PFSK-1 (cell line): ENCODE data around the gene ZNF717.

Experiments
- FOXP2 ChIP-seq: optimal IDR thresholded peaks from 2 replicates; pipeline ENCODE3; 2011; ENCODE audit warnings: borderline replicate concordance, control low read depth, inconsistent platforms; ENCODE audit not compliant: insufficient read depth; ENCODE audit errors: extremely low read length, extremely low read depth
- POLR2AphosphoS5 ChIP-seq: IDR thresholded peaks from 2 replicates; pipeline ENCODE4 v1.6.1; 2012; ENCODE audit warnings: low read depth, mild to moderate bottlenecking, control low read depth, low read length, moderate library complexity
- SIN3A ChIP-seq: IDR thresholded peaks from 2 replicates; pipeline ENCODE4 v1.6.1; 2012; ENCODE audit warnings: mild to moderate bottlenecking, low read length, moderate library complexity, borderline replicate concordance; ENCODE audit not compliant: insufficient read depth
- TAF1 ChIP-seq: IDR thresholded peaks from 2 replicates; pipeline ENCODE4 v1.6.1; 2012; ENCODE audit warnings: low read length, control low read depth, borderline replicate concordance; ENCODE audit not compliant: insufficient read depth
- TF ChIP-seq, protein P1 (sequence below), 2 experiments: IDR thresholded peaks; 2 replicates each; pipeline versions ENCODE4 v1.6.1 to v1.8.0; 2011 to 2012; ENCODE audit warnings: low read depth in 2 of 2, low read length in 2 of 2, control low read depth in 1 of 2, inconsistent platforms in 1 of 2, mild to moderate bottlenecking in 1 of 2, moderate library complexity in 1 of 2; ENCODE audit not compliant: insufficient read depth in 1 of 2

DNA sequence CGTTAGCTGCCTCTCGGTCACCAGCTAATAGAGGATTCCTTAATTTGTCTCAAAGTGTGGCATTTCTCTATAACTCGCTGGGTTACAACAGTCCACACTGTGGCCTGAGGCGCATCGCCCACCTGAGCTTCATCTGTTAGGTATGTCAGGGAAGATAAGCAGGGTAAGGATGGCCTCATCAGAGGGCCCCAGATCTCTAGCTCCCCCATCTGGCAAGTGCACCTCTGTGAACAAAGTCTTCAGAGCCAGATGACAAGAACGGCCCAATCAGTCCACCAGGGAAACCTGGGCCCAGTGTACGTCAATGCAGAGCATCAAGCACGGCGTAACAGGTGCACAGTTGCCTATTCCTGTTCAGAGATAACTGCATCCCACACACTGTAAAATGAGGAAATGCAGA, 98.0 kb downstream of the ZNF717 start:
- TF ChIP-seq POLR2AphosphoS5 (no peak), TAF1 (no peak), FOXP2 (no peak), SIN3A (no peak)
- TF ChIP-seq, protein P1, sequence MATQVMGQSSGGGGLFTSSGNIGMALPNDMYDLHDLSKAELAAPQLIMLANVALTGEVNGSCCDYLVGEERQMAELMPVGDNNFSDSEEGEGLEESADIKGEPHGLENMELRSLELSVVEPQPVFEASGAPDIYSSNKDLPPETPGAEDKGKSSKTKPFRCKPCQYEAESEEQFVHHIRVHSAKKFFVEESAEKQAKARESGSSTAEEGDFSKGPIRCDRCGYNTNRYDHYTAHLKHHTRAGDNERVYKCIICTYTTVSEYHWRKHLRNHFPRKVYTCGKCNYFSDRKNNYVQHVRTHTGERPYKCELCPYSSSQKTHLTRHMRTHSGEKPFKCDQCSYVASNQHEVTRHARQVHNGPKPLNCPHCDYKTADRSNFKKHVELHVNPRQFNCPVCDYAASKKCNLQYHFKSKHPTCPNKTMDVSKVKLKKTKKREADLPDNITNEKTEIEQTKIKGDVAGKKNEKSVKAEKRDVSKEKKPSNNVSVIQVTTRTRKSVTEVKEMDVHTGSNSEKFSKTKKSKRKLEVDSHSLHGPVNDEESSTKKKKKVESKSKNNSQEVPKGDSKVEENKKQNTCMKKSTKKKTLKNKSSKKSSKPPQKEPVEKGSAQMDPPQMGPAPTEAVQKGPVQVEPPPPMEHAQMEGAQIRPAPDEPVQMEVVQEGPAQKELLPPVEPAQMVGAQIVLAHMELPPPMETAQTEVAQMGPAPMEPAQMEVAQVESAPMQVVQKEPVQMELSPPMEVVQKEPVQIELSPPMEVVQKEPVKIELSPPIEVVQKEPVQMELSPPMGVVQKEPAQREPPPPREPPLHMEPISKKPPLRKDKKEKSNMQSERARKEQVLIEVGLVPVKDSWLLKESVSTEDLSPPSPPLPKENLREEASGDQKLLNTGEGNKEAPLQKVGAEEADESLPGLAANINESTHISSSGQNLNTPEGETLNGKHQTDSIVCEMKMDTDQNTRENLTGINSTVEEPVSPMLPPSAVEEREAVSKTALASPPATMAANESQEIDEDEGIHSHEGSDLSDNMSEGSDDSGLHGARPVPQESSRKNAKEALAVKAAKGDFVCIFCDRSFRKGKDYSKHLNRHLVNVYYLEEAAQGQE (IDR thresholded peaks at IDR 0.05; ENCODE audit: insufficient read depth in 1 of 2, low read depth in 2 of 2, low read length in 2 of 2): no peak
